Colonic mucosa (tissue), 2 donors: ENCODE measurements around the gene DCUN1D2. TPM values are rescaled to one million over a fixed set of nuclear protein-coding genes. Genes with fewer than 3 reads are reported as not detected.

Experiments
- total RNA-seq, 2 donors: library from RNA; stranded (reverse); fragmentation: NEBNext Ultra II Directional in 1 of 2; extraction: Animal tissue kit (Norgen Biotek cat#: 25700) in 1 of 2; gene quantifications; one replicate each; pipeline ENCODE4 v1.2.1, GENCODE V29; 2021
- donor health status: DM: no; HTN: no; CAD: no.
- donor health status: DM: no; HTN: no; CAD: no.

DCUN1D2 gene
- total RNA-seq, 2 donors from 2014 or later: 14.9 to 20.5 TPM

Other genes with a start within 250 kb of the DCUN1D2 start
- 100 to 1,000 TPM; 184 to 226 TPM for gene LAMP1, start 193.5 kb downstream of the DCUN1D2 start, total RNA-seq
- 10 to 100 TPM; 58.3 to 58.5 TPM for gene GRTP1, start 126.6 kb downstream of the DCUN1D2 start, total RNA-seq
- 1 to 10 TPM; 4.6 to 6.2 TPM for gene ADPRHL1, start 37.2 kb downstream of the DCUN1D2 start, total RNA-seq
- 100 to 1,000 TPM in 1 of 2 donors, 10 to 100 TPM in 1; 60.3 to 112 TPM for gene TFDP1, start 94.0 kb upstream of the DCUN1D2 start, total RNA-seq
- not detected for gene ATP4B, start 167.5 kb upstream of the DCUN1D2 start, total RNA-seq
- gene GRK1, start 176.5 kb upstream of the DCUN1D2 start, total RNA-seq: under 1 TPM in 1 of 2 donors, not detected in 1; 0.10 TPM